ENCODE data around the gene LRRC8B.
A peak's percentile ranks its signal among the peaks of the same experiment; 100 is the strongest.
"Not testable (repeated sequence)": the region's sequence is repeated elsewhere in the genome, so short reads cannot be mapped to it uniquely, and the experiment has no call there.

Gene LRRC8B

DNA sequence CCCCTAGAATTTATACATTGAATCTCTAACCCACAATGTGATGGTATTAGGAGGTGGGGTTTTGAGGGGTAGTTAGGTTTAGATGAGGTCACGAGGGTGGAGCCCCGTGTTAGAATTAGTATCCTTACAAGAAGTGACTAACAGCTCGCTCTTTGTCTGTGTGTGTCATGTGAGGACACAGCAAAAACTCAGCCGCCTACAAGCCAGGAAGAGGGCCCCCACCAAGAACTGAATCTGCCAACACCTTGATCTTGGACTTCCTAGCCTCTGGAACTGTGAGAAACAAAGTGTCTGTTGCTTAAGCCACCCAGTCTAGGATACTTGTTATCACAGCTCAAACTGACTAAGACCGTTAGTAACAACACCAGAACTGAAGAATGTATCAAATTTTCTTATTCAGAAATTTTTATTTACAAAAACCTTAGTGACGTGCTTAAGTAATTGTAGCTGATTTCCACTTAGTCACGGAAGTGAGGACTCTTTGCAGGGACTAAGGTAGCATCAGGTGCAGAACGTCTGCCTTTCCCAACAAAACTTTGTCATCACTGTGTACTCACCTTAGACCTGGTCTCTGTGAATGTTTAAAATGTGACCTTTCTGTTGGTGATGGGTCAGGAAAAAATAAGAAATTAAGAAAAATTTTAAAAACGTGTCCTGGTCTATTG is 83.8 kb downstream of the LRRC8B start:
- no peak for DNase-seq (ENCODE audit: low spot score)

DNA sequence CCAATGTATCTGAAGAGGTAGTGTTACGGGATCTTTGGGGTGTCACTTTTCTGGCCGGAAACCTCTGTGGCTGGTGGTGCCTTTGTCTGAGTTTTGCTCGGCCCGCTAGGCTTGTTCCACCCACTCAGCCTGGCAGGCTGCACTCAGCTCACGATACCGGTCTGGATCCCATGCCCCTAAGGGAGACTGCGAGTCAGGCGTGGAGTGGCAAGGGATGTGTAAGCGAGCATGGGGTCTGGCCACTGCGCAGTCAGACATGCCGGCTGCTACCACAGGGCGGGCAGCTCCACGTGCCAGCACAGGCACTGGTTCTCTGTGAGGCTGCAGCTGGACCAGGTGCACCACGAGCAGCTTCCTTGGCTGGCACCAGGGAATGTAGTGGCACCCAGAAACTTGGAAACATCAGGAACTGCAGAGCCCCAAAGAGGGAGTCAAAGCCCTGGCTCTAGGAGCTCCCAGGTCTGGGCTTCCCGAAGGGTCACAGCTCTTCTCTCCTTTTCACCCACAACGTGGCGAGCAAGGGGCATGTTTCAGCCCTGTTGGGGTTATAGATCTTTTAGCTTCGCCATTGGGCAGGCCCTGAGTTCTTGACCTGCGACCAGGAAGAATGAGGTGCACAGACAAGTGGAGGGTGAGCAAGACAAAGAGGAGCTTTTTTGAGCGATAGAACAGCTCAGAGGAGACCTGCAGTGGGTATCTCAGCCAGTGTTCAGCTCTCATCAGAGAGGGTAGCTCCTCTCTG is 84.5 kb downstream of the LRRC8B start:
- DNase-seq (ENCODE audit: low spot score): no peak

DNA sequence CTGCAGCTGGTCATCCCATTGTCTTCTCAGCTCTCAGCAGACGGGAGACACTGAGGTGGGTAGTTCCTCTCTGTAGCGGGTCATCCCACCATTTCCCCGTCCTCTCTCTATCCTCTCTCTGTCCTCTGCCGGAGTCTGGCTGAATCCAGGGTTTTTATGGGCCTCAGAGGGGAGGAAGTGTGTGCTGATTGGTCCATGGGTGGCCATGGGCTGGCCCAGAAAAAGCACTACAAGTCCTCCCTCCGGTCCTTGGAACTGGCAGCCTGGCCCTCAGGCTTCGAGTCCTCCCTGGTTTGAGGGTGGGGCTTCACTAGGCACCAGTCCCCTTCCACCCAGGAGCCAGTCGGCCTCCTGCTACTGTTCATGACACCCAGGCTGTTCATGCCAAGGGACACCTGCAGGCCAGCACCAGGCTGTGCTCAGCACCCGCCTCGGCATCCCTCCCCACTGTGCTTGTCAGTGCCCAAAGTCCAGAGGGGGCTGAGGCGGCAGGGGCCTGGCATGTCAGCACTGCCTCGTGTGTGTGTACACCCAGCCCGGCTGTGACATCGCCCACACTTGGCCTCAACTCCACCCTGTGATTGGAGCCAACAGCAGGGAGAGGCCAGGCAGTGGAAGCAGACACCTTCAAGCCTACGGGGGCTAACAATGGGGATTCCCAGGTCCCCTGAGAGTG is 85.3 kb downstream of the LRRC8B start:
- no peak for DNase-seq (ENCODE audit: low spot score)

DNA sequence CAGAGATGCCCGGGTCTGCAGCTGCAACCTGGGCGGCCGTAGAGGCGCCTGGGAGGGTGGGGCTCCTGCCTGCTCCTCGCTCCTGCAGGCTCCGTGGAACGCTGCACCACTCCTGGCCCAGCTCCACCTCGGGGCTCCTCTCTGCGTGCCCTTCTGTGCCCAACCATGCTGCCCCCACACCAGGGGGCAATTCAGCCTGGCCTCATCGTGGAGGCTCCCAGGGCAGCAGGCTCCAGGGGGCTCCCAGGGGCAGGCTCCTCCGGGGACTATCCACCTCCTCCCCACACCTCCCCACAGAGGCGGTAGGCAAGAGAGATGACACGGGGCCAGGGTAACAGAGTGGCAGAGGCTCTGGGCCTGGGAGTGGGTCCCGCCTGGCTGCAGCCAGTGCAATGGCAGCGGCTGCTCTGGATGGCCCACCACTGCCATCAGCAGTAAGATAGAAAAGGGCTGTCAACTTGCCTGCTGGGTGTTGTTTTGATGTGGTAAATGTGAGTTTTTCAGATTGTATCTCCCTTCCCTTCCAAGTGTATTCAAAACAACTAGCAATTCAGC is 85.9 kb downstream of the LRRC8B start:
- no peak for DNase-seq (ENCODE audit: low spot score)

DNA sequence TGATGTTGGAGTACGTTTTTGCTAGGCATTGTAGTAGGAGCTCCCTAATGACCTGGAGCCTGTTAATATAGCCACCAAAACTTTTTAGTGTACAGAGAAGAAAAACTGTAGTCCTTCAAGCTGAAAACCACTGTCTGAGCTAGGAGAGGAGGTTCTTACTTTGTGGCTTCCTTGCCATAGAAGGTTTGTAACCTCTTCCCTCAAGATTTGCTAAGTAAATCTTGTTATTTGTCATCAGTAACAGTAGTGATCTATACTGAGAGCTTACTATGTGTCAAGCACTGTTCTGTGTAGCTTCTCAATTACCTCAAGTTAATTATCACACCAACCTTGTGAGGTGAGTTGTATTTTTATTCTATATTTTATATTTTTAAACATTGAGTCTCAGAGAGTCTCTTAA is 87.1 kb downstream of the LRRC8B start:
- no peak for DNase-seq (ENCODE audit: low spot score)

DNA sequence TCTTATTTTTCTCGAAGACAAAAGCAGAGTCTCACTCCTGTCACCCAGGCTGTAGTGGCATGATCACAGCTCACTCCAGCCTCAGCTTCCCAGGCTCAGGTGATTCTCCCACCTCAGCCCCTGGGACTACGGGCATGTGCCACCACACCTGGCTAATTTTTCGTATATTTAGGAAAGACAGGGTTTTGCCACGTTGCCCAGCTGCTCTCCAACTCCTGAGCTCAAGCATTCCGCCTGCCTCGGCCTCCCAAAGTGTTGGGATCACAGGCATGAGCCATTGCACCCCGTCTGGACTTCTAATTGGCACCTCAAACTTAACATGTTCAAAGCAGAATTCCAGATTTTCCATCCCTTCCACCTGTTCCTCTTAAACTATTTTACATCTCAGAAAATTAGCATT is 89.3 kb downstream of the LRRC8B start:
- no peak for DNase-seq (ENCODE audit: low spot score)

DNA sequence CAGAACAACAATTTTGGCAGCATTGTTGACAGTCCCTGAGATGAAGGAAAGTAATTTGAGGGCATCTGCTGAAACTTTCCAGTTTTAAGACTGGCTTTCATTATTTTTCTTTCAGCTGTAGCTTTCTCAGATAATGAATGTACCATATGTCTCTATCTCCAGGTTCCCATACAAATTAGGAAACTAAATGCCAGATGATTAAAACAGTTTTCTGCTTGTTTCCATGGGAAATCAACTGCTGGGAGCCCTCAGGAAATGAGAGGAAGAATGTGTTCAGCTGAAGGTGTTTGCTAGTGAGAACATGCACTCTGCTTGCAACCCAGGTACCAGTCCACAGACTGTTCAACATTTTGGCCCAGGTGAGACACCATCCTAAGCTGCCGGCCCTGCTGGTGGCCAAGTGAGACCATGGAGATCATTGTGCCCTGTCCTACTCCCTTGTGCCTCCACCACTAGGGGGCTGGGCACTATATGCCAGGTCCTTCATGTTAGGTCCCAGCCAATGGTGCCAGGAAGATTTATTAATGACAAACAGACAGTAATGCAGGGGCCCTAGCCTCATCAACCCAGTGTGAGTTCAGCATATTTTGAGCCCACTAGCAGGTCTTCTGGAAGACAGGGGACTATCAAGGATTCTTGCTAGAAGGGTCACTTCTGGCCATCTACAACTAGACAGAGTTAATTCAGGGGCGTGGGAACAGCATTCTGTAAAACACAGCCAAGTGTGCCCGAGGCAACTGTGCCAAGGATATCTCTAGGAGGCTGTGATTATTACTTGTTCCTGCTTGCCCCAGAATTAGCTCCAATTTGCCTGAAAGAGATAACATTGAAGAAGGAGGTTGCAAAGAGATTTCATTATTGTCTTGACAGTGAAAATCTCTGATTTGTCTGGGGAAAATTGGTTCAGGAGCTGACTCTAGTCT is 91.3 kb downstream of the LRRC8B start:
- no peak for DNase-seq (ENCODE audit: low spot score)

DNA sequence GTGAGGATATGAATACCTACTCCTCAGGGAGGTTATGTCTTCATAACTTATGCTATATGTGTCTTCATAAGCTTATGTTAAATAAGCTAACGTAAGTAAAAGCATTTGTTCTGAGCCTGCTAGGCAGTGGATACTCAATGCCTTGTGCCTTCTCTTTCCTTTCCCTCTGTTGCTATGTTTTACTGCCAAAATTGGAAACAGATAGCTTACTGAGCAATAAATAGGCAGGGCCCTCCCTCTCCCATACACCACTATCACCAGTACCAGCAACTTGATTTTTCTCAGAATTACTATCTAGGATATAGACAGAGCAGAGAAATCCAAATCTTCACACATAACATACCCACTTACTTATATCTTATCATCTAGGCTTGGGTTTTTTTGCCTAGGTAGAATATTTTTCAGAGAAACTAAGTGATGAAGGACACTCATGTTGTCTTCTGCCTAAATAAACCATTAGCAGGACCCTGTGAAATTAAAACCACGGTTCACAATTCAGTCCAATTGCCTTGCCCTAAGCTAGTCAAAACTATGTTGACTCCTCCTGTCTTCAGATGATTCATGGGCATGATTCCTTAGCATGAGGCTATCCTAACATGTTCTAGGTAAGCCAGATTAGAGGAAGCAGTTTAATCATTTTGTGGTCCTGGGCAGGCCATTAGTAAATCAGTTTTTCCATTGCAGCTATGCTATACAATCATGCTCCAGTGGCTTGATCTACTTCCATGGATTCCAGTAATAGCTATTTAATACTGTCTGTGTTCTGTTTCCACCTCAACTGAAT is 92.4 kb downstream of the LRRC8B start:
- peak; percentile 47 for DNase-seq (ENCODE audit: low spot score)

DNA sequence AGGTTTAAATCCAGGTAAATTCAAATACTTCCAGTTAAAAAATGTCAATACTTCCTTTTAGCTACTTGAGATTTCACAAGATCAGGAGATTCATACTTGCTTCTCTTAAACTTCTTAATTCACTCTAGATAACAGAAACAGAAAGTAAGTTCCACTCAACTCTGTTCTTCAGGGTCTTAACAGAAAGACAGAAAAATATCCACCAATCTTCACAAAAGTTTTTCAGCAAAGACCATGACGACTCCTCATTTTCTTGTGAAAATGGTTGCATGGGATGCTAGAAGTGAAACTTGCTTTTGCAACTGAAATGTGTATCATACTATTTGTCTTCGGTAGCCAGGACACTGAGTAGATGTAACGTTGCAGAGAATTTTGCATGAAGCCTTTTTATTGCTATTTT is 96.0 kb downstream of the LRRC8B start:
- no peak for DNase-seq (ENCODE audit: low spot score)

DNA sequence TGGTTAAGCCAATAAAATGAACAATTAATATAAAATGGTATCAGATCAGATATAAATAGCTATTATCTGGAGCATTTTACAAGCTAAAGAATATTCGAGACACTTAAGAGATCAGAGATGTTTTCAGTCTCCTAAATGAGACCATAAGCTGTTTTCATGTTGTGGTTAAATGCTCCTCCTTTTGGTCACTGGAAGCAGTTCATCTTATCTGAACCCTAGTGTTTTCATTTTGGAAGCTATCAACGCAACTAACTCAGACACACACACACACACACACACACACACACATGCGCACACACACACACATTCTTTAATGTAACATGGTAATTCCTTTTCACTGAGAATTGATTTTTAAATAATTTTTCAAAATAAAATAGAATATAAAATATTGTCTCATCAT is 98.3 kb downstream of the LRRC8B start:
- no peak for DNase-seq (ENCODE audit: low spot score)

DNA sequence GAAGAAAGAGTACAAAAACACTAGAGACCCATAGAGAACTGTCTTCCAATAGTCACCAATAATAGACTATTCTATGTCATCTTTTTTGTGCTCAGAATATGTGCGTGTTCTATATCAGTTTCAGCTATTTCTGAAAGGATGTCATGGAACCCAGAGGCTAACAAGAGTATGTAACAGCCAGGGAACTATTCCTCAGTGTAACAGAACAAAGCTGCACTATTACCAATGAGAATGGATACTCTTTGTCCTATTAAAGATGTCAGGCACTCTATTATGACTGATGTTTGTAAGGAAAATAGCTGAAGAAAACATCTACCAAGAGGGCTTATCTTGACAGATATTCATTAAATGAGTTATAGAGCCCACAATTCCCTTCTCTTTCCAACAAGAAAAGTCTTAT is 99.7 kb downstream of the LRRC8B start:
- DNase-seq (ENCODE audit: low spot score): no peak

DNA sequence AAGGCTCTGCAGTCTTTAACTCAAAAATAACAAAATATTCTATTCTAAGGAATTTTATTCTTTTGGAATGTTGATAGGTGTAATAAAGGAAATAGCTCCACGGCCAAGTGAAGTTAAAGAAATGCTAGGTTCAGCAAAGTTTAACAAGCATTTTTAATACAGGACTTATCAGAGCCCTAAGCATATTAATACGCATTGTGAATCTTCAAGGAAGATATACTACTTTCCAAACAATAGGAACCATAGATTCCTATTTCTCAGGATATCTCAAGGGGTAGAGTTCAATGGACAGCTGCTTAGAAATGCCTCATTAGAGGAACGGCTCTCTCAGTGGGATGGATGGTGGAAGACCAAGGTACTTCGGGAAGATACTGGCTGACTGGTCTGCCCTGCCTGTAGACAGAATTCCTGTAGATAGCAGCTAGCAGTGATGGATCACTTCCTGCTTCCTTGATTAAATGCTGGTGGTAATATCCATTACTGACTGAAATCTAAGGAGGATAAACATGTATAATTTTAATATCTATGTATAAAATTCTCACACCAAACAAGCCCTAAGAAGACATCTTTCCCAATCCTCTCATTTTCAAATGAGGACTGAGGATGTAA is 100.2 kb downstream of the LRRC8B start:
- no peak for DNase-seq (ENCODE audit: low spot score)

DNA sequence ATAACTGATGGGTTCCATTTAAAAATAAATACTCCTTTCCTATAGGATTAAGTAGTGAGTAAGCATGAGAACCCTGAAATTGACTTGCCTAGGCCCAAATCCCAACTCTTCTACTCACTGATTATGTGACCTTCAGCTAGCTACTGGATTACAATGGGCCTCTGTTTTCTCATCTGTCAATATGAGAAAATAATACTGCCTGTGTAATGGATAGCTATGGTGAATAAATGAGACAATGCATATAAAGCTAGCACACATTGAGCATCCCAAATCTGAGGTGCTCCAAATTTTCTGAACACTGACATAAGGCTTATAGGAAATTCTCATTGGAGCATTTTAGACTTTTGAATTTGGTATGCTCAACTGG is 103.0 kb downstream of the LRRC8B start:
- no peak for DNase-seq (ENCODE audit: low spot score)

DNA sequence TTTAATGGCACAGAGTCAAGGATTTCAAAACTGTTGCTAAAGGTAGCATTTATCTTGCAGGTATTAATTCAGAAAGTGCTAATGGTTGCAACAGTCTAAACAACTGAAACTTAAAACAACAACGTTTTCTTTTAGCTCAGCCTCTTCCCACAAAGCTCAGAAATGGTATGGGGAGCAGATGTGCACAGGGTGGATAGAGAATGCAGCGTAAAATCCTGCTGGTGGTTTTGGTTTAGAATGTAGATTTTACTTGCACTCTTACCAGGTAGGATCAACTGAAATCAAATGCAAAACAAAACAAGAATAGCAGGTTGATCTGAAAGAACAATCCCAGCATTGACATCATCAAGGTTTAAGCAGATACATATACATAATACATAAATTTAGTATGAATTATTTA is 104.5 kb downstream of the LRRC8B start:
- no peak for DNase-seq (ENCODE audit: low spot score)

DNA sequence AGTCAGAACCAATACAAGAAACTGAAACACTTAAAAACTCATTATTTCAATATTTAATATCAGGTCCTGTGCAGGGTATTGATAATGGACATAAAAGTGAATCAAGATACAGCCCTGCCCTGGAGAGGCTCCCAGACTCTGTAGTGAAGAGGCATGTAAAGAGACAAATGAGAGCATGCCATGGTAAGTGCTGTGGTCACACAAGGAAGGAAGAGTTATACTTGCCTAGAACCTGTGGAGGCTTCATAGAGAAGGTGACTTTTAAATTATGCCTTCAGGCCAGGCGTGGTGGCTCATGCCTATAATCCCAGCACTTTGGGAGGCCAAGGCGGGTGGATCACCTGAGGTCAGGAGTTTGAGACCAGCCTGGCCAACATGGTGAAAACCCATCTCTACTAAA is 105.0 kb downstream of the LRRC8B start:
- not testable (repeated sequence) for DNase-seq (ENCODE audit: low spot score)

DNA sequence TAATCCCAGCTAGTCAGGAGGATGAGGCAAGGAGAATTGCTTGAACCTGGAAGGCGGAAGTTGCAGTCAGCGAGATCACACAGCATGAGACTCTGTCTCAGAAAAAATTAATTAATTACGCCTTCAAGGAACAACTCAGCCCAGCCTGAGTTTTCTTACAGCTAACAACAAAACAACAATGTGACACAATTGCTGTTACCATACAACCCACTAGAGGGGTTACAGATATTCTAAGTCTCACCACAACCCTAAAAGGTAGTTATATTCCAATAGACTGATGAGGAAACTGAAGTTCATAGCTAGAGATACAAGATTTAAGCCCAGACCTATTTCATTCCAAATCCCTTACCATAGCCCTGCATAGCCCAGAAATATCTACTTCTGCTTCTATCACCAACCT is 105.4 kb downstream of the LRRC8B start:
- no peak for DNase-seq (ENCODE audit: low spot score)

DNA sequence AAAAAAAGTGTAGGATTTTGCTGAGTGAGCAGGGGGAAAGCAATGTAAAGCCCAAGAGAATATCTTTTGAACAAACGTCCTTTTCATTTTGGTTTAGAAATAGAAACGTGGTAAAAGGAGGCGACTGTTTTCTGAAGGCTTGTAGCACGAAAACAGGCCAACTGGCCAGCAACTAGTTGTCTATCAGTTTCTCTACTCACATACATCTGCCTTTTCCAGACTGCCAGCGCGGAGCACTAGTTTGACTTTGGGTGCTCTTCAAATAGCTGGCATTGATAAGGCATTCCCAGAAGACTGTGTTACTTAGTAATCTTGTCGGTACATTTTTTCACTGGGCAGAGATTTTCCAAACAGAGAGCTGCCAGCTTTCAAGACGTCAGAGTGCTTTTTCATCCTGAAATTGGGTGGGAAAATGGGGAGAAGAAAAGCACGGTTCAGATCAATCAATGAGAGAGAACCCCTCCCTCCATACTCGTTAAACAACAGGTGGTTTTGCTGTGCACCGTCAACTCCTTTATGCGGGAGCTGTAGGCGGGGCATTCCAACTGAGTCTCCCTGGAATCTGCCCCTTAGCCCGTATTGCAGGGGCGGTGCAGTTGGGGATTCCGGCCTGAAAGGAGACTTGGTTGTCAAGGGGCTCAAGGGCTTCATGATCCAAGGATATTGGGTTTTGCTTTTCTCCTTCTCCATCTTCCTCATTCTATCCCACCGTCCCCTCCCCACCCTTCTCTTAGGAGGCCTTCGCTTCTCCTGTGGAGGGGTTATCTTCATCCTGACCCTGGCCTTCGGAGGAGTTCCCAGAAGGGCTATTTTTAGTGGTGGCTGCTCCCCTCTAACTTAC is 107.4 kb downstream of the LRRC8B start:
- no peak for DNase-seq (ENCODE audit: low spot score)

DNA sequence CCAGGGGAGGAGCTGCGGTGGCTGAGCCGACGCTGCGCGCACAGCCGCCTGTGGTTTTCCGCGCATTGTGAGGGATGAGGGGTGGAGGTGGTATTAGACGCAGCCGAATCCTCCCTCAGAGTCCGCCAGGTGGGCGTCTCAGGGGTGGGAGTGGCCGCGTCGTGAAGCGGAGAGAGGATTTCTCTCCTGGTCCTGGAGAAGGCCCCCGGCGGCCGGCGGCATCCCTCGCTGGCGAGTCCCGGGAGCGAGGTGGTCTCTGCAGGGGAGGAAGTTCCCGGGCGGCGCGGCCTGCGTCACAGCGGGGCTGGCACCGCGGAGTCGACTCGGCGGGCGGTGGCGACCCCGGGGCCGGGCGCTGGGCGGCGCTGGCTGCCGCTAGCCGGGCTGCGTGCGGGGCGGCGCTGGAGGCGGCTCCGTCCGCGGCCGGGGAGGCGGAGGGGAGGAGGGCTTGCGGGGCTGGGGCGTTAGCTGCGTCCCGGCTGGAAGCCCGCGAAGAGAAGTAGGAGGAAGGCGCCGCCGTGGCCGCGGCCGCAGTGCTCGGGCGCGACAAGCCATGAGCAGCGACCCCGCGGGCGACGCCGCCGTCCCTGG is 108.1 kb downstream of the LRRC8B start, which contains the start of gene LRRC8C:
Gene LRRC8C, plus strand, starts transcription at position 464 of the 591 bp plus-strand sequence. CDS start 53,354 bp downstream, outside the sequence.
- peak; percentile 81 for DNase-seq (ENCODE audit: low spot score)

DNA sequence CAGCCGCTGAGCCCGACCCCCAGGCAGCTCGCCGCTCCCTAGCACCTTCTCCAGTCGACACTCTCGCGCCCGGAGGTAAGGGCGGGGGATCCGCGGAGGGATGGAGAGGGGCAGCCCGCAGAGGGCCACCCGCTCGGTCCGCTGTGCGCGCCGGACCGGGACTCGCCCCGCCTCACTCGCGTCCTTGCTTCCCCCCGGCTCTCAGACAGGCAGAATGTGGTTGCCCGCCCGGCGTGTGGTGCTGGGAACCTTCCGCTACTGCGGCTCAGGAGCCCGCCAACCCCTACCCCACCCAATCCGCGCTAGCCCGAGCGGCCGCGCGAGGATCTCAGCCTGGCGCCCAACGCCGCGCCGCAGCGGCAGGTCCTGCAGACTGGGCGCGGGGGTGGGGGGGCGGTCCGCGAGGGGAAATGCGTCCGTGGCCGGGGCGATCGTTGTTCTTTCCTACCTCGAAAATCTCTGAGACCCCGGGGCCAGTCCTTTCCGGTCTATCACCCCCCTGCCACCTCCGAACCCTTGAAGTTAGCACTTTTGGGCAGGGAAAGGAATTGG is 108.7 kb downstream of the LRRC8B start:
- DNase-seq (ENCODE audit: low spot score): peak; percentile 59

Measured in kidney tubule cell (primary cell).